HG02571 (cell line): Measurements from ENCODE around the gene OOEP.
"Not testable (repeated sequence)": the region's sequence is repeated elsewhere in the genome, so short reads cannot be mapped to it uniquely, and the experiment has no call there.

Experiments used
- ATAC-seq: cut with Tn5 transposase; IDR thresholded peaks from one replicate; pipeline ENCODE4 v1.9.1; 2021; ENCODE audit warnings: mild to moderate bottlenecking, moderate library complexity; ENCODE audit not compliant: unreplicated experiment

Gene OOEP

GRCh38 chr6:73369563-73369962 lies at the start of gene OOEP:
Gene OOEP (minus strand): TSS chr6:73369897. CDS start chr6:73369792, 105 bp downstream.
- no peak for ATAC-seq

DNA sequence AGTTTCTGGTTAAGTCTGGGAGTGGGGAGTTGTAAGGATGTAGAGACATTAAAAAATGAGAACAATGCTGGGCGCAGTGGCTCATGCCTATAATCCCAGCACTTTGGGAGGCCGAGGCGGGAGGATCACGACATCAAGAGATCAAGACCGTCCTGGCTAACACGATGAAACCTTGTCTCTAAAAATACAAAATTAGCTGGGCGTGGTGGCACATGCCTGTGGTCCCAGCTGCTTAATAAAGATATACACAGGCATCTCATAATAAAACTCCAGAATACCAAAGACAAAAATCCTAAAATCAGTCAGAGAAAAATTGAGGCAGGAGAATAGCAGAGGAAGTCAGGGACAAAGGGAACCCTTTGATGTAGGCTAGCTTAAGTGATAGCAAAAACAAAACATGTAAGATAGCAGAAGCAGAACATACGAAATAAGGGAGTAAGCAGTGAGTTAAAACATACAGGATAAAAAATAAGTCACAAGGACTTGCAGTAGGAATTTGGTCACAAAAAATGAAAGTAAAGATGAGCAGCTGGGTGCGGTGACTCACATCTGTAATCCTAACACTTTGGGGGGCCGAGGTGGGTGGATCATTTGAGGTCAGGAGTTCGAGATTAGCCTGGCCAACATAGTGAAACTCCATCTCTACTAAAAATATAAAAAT lies 48.5 kb upstream of the OOEP start:
- no peak for ATAC-seq

GRCh38 chr6:73413102-73413501 lies 43.4 kb upstream of the OOEP start:
- no peak for ATAC-seq

- ATAC-seq = no peak
These were observed 39.7 kb upstream of the OOEP start for GRCh38 chr6:73409395-73409794.

GRCh38 chr6:73400656-73401055 lies 31.0 kb upstream of the OOEP start:
- ATAC-seq = no peak

GRCh38 chr6:73395875-73396274 lies 26.2 kb upstream of the OOEP start:
- no peak for ATAC-seq

- no peak for ATAC-seq
These were observed 25.1 kb upstream of the OOEP start, which contains the start of gene DDX43 for GRCh38 chr6:73394577-73395354. Gene DDX43 (plus strand): TSS chr6:73394828. CDS start chr6:73394906, 78 bp downstream.

- no peak for ATAC-seq
These were observed 23.6 kb upstream of the OOEP start for GRCh38 chr6:73393278-73393677.

GRCh38 chr6:73392188-73392587 lies 22.5 kb upstream of the OOEP start:
- not testable (repeated sequence) for ATAC-seq

- no peak for ATAC-seq
These were observed 22.0 kb upstream of the OOEP start for GRCh38 chr6:73391675-73392074.

- ATAC-seq = no peak
These were observed 20.2 kb upstream of the OOEP start for GRCh38 chr6:73389854-73390253.

DNA sequence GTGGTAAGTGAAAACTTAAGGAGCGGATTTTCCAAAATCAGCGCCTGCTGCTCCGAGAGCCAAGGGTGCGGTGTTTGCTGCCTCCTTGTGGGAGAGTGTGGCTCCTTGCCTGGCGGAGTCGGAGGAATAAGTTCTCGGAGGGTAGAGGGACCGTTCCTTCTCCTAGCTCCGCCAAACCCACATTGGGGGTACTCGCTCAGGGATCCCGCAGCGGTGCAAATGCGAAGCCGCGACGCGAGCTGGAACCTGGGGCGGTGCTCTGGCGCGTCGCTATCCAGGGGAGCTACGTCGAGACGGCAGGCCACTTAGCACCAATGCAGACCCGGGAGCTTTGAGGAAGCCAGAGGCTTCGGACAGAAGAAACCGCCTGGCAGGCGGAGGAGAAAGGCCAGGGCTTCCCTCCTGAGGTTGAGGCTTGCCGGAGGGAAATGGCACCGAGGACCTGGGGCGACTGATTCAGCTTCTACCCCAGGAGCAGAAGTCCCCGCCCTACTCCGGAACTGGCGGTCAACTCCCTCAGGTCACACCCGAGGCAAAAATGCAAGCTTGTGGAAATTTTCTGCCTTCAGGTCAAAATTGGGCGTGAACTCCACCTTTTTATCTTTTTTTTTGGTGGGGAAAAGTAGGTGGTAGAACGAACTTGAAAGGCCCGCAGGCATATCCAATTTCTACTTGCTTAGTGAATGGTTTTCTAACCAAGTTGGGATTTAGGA lies 19.3 kb upstream of the OOEP start:
- ATAC-seq = peak; percentile 83

DNA sequence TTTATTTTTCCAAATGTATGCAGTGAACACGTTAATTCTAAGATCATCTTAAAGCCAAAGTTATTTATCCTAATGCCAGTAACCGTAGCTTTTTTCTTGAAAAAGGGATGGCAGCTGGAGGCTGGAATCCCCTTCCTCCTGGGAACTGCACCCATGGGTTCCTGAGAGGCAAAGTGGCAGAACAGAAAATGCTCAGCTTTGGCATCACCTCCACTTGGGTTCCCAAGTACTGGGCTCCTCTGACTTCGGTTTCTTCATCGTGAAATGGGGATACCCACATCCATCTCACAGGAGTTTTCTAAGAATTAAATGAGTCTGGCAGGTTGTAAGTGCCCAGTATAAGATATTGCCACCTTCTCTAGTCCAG lies 18.7 kb upstream of the OOEP start:
- ATAC-seq = peak; percentile 31

- ATAC-seq = no peak
These were observed 12.9 kb upstream of the OOEP start for GRCh38 chr6:73382462-73383113.

DNA sequence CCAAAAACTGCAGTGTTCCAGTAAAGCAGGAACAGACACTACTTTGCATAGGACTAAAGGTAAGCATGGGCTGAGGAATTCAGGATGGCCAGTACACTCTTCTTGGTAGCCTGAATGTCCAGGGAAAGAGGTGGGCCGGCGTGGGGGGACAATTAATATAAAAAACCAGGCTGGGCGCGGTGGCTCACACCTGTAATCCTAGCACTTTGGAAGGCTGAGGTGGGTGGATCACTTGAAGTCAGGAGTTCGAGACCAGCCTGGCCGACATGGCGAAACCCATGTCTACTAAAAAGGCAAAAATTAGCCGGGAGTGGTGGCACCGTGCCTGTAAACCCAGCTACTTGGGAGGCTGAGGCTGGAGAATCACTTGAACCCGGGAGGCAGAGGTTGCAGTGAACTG lies 11.8 kb upstream of the OOEP start:
- ATAC-seq = not testable (repeated sequence)

DNA sequence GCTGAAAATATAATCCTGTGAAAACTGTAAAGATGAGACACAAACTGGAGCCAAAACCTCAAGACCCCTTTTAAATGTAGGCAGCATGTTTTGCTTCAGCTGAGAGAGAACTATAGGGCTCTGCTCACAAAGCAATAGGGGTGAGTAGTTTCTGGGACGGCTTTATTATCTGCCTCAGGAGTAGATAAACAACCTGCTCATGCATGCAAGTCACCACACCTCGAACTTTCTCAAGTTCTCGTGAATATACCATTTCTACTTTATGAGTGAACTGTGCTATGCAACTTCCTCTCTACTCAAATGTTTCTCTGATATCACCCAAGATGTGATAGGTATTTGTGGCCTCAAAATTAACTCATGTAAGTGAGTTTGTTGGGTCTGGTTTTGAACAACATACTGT lies 7.5 kb upstream of the OOEP start:
- no peak for ATAC-seq

DNA sequence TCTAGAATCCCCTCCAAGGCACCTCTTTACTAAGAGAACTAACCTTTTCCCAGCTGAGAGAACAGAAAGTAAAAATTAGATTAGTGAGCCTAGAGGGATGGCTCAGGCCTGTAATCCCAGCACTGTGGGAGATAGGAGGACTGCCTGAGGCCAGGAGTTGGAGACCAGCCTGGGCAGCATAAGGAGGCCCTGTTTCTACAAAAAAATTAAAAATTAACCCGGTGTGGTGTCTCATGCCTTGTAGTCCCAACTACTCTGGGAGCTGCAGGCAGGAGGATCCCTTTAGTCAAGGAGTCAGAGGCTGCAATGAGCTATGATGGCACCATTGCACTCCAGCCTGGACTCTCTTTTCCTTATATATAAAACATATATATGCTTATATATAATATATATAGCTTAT lies 5.5 kb upstream of the OOEP start:
- no peak for ATAC-seq

- ATAC-seq = no peak
These were observed 2.8 kb upstream of the OOEP start for GRCh38 chr6:73372516-73372915.

DNA sequence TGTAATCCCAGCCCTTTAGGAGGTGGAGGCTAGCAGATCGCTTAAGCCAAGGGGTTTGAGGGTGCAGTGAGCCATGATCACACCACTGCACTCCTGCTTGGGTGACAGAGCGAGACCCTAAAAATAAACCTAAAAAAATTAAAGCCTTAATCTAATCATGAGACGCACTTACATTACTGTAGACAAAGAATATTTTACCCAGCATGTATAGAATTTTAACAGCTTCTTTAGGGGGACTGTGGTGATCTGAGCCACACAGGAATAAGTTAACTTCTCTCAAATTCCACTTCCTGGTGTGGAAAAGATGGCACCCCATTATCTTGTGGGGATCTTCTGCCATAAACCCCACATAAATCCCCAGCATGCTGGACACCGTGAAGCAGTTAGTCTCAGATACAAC lies 2.3 kb upstream of the OOEP start:
- no peak for ATAC-seq

- no peak for ATAC-seq
These were observed 540 bp downstream of the OOEP start for GRCh38 chr6:73369157-73369556.

GRCh38 chr6:73368675-73369074 lies 1.0 kb downstream of the OOEP start:
- ATAC-seq = no peak
